Left hindlimb (tissue), 1 donor: ENCODE results near the gene CUX1.
"Not testable (repeated sequence)": the region's sequence is repeated elsewhere in the genome, so short reads cannot be mapped to it uniquely, and the experiment has no call there.

ENCODE experiments used
- DNase-seq: peaks from one replicate; pipeline ENCODE4 v3.0.0-alpha.2; 2018

The CUX1 gene

DNA sequence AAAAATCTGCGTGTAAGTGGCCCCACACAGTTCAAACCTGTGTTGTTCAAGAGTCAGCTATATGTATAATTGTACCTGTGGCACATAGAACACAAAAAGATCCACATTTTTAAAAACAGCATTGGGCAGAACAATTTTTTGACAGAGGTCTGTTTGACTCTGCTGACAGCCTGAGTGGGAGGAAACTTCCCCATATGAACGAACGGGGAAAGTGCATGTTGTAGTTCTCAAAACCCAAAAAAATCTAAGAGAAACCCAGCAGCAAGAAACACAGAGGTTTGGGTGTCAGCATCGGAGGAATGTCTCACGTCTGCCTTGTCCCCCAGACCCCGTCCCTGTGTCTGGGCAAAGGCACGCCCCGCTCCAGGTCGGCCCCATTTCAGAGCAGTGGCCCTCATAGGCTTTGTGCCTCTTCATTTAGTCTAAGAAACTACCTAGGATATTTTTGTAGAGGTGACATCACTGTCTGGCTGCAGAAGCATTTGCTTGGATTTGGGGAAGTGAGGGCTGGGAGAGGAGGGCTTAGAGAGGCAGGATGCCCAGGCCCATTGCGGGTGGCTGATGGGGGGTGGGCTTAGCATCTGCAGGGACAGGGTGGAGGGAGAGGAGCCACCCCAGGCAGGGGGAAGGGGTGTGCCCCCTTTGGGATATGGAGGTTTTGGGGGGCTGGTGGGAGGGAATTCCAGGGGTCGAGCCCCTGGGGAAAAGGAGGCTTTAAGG, 11.0 kb downstream of the CUX1 start:
- no peak for DNase-seq

DNA sequence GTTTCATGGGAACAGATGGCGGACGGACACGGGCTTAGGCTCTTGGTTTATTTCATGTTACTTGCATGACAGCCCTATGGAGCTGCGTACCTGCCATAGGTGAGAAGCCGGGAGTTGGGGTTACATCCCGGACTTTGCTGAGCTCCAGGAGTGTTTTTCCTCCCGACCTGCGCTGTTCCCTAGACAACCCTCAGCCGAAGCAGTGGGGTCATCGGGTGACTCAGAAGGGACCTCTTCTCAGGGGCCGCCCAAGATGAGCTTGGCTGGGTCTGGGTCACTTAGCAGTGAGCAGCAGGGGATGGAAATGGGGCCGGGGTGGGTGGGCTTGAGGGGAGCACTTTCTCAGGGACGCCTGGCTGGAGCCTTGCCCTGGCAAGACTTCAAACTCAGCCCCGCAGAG, 11.9 kb downstream of the CUX1 start:
- no peak for DNase-seq

GRCh38 chr7:101829821-101830220, 12.4 kb downstream of the CUX1 start:
- no peak for DNase-seq

GRCh38 chr7:101831396-101831795, 14.0 kb downstream of the CUX1 start:
- not testable (repeated sequence) for DNase-seq

GRCh38 chr7:101832205-101832631, 14.8 kb downstream of the CUX1 start:
- no peak for DNase-seq

GRCh38 chr7:101832685-101833375, 15.4 kb downstream of the CUX1 start:
- no peak for DNase-seq

DNA sequence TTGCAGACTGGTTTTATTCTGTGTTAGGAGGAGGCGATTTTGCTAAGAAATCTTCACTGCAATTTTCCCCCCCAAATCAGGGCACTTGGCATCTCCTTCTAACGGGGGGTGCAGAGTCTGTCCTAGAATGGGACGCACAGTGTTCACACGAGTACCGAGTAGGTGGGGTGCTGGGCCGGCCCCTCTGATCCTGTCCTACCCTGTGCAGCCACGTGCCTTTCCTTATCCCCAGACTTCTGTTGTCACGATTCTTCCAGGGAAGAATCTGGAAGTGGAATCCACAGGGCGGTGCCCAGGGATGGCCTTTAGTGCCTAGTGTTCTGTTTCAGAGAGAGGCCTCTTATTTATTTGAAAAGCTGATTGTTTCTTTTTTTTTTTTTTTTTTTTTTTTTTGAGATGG, 16.4 kb downstream of the CUX1 start:
- no peak for DNase-seq

DNA sequence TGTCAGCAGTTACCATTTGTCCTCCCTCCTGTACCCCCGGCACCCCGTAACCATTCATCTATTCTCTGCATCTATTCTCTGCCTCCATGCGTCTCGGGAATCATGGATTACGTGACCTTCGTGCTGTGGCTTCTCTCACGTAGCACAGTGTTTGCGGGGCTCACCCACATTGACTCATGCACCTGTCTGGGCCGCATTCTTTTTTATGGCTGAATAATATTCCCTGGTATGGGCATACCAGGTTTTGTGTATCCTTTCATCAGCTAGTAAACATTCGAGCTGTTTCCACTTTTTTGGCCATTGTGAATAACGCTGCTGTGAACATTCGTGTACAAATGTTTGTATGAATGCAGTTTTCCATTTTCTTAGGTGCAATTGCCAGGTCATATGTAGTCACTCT, 17.7 kb downstream of the CUX1 start:
- no peak for DNase-seq

DNA sequence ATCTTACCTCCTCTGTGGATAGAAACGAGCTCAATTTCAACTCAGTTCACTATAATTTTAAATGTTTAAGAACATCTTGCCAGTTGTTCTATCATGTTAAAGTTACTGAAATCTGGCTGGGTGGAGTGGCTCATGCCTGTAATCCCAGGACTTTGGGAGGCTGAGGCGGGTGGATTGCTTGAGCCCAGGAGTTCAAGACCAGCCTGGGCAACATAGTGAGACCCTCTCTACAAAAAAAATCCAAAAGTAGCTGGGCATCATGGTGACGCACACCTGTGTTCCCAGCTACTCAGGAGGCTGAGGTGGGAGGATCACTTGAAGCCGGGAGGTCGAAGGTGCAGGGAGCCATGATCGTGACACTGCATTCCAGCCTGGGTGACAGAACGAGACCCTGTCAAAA, 20.0 kb downstream of the CUX1 start:
- DNase-seq: not testable (repeated sequence)

DNA sequence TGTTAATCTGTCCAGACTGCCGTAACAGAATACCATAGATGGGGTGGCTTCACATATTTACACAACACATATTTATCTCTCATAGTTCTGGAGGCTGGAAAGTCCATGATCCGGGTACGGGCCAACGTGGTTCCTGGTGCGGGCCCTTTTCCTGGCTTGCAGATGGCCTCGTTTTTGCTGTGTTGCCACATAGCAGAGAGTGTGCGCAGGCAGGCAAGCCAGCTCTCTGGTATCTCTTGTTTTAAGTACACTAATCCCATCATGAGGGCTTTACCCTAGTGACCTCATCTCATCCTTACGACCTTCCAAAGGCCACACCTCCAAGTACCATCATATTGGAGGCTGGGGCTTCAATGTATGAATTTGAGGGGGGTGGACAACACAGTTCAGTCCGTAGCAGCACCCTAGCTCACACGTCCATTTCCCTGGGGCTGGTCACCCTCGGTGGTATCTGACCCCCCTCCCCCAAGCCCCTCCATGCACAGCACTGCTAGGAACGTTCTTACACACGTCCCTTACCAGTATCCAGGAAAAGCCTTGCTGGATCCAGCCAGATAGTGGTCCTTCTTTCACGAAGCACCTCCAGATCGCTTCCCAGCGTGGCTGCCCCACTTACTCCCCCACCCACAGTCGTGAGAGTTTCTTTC, 21.5 kb downstream of the CUX1 start:
- no peak for DNase-seq

- DNase-seq: no peak
Measured at GRCh38 chr7:101841328-101841727, 23.9 kb downstream of the CUX1 start.

- no peak for DNase-seq
Measured at GRCh38 chr7:101843293-101844271, 26.2 kb downstream of the CUX1 start.

DNA sequence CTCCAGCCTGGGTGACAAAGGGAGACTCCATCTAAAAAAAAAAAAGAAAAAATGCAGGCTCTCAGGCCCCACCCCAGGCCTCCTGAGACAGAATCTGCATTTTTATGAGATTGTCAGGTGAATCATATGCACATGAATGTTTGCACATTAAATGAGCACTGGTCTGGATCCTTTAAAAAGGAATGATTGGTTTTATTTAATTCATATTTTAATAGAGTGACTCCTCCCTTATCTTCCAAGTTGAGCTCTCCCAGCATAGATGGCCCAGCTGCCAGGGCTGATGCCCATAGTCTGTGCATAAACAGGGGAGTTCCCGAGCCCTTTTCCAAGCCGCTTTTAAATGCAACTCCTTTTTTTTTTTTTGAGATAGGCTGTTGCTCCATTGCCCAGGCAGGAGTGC, 28.5 kb downstream of the CUX1 start:
- DNase-seq: no peak

- no peak for DNase-seq
Measured at GRCh38 chr7:101846800-101847538, 29.5 kb downstream of the CUX1 start.

GRCh38 chr7:101848208-101848951, 31.0 kb downstream of the CUX1 start:
- no peak for DNase-seq

GRCh38 chr7:101849314-101849713, 31.9 kb downstream of the CUX1 start:
- not testable (repeated sequence) for DNase-seq

DNA sequence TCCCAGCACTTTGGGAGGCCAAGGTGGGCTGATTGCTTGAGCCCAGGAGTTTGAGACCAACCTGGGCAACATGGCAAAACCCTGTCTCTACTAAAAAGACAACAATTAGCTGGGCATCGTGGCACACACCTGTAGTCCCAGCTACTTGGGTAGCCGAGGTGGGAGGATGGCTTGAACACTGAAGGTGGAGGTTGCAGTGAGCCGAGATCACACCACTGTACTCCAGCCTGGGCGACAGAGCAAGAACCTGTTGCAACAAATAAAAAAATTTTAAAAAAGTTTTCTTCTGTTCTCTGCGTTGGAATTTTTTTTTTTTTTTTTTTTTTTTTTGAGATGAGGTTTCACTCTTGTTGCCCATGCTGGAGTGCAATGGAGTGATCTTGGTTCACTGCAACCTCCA, 34.9 kb downstream of the CUX1 start:
- not testable (repeated sequence) for DNase-seq

DNA sequence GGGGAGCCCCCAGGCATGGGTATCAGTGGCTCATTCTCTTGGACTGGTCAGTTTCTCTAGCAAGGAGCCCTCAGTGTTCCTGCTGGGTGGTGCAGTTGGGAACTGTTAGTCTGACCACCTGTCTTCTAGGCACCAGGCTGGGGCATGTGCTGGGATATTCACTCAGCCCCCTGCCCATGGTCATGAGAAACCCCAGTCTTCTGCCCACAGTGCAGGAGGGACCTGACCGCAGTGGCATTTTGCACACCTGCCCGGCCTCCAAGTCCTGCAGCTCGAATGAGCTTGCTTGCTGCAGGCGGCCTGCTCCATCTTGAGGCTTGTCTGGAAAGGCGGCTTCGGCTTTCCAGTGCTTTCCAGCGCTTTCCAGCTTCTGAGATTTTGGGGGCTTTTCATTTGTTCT, 36.3 kb downstream of the CUX1 start:
- no peak for DNase-seq

DNA sequence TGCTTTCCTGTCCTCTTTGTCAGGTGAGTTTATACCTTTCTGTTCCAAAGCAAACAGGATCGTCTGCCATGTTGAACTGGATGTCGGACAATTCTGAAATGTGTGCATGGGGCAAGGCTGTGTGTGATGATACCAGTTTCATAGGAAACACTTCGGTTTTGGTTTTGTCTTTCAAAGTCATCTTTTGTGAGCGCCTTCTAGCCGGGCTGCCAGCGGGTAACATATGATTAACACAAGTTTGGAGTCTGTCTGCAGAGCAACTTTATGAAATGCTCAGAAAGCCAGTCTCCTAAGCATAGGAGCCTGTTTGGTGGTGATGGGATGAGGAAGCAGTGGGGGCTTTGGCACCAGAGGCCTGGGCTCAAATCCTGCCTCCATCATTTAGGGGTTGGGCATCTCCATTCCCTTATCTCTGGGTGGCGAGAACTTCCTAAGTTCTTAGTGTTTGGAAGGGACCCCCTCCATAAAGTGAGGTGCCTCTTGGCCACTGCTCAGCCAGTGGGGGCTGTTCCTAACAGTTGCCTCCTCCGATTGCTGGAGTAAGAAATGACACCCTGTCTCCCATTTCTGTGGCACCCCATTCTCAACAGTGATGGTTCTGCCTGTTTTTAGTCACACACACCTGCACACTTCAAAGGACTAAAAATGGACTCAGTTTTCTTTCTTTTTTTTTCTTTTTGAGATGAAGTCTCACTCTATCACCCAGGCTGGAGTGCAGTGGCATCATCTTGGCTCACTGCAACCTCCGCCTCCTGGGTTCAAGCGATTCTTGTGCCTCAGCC, 36.8 kb downstream of the CUX1 start:
- no peak for DNase-seq
